Stimulated activated CD8-positive, alpha-beta memory T cell treated with anti-CD3 and anti-CD28 coated beads, Interleukin-4, amount 100 ng/mL, for 48 hours (primary cell): ENCODE measurements around the gene RALGDS.

Source experiments
- DNase-seq: peaks from one replicate; pipeline ENCODE4 v3.0.0-alpha.2; 2020

Gene RALGDS

GRCh38 chr9:133117271-133118178, 3.5 kb downstream of the RALGDS start:
- no peak for DNase-seq

DNA sequence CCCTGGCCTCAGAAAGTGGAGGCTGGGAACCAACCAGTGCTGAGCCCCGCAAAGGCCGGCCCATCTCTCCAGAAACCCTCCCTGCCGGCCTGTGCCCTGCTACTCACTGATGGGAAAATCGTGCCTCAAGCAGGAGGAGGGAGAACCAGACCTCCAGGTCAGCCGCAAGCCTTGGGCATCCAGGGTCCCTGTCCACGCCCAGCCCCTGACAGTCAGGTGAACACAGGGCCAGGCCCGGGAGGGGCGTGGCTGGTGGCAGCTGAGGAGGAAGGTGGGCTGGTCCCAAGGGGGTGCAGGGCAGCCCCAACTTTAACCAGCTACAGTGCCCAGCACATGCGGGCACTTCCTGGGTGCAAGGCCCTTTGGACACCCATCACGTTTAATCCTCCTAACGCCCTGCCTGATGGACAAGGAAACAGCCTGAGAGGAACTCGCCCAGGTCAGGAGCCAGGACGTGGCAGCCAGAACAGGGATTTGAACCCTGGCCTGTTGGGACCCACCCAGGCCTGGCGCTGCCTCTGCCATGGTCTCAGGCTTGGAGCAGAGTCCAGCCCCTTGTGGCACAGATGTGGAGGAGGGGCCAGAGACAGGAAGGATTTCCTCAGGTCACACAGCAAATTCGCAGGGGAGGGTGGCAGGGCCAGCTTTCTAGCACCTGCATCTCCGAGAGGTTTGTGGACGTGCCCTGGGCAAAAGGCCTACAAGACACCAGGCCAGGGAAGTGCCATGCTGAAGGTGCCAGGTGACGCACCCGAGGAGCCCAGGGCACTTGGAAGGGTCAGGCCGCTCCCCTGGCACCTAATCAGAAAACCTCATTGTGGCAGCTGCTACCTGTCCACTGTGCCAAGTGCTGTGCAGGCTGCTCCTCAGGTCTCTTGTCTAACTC, 4.5 kb downstream of the RALGDS start:
- DNase-seq: no peak

GRCh38 chr9:133115604-133116345, 5.3 kb downstream of the RALGDS start:
- DNase-seq: peak; percentile 84

DNA sequence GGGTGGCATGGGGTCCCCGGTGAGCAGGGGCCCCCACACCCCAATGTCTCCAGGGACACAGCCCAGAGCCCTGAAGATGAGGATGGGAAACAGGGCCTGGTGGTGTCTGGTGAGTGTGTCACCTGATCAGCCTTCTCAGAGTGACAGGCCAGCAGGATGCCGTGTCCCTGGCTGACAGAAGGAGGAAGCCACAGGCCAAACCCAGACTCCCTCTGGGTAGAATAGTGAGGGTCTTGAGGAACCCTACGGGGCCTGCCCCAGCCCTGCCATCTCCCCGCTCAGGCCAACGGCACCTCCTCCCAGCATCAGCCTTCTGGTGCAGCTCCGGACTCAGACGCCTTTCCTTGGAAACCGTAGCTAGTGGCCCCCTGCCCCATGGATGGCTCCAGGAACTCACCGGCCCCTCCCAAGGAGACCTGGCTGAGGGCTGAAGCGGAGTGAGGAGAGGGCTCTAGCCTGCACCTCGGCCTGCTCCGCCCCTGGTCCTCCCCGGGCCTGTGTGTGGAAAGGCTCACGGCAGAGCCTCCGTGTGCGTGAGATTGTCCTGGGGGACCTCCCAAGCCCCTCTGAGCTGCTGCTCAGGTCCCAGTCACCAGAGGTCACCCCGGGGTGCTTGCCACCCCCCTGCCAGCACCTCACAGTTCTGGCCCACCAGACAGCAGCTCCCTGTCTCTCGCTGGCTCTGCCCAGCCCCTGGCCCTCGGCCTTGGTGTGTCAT, 6.0 kb downstream of the RALGDS start:
- no peak for DNase-seq

GRCh38 chr9:133113949-133114885, 6.8 kb downstream of the RALGDS start:
- DNase-seq: no peak

GRCh38 chr9:133113163-133113948, 7.7 kb downstream of the RALGDS start:
- DNase-seq: no peak

- no peak for DNase-seq
These were observed 8.4 kb downstream of the RALGDS start for GRCh38 chr9:133112663-133113026.

DNA sequence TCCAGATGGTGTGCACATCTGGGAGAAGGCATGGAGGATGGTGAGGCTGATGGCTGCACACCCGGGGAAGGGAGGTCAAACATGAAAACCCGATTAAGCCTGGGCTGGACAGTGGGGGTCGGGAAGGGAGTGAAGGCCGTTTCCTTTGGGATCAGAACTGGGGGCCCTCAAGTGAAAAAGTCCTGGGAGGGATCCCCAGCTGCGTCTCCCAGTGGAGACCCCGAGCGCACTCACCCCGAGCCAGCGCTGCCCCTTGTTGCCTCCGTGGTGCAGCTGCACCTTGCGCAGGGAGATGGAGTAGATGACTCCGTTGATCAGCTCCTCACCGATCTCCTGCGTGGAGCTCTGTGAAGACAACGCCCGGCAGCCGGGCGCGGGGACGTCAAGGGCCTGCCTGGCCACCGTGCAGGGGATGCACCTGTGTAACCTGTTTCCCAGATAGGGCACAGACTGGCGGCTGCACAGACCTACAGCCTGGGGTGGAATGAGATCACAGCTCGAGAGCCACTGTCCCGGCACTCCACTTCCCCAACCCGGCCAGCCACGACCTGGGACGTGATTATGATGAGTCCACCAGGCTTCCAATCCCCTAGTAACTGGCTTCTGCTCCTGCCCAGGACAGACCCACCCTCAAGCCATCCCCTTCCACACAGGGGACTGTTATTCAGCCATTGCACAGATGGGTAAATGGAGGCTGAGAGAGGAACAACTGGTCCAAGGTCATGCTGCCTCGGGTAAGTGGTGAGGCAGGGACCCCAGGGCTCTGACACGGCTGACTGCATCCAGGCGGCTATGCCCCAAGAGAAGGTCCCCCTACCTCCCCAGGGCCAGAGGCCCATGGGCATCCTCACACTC, 9.0 kb downstream of the RALGDS start:
- DNase-seq: no peak

DNA sequence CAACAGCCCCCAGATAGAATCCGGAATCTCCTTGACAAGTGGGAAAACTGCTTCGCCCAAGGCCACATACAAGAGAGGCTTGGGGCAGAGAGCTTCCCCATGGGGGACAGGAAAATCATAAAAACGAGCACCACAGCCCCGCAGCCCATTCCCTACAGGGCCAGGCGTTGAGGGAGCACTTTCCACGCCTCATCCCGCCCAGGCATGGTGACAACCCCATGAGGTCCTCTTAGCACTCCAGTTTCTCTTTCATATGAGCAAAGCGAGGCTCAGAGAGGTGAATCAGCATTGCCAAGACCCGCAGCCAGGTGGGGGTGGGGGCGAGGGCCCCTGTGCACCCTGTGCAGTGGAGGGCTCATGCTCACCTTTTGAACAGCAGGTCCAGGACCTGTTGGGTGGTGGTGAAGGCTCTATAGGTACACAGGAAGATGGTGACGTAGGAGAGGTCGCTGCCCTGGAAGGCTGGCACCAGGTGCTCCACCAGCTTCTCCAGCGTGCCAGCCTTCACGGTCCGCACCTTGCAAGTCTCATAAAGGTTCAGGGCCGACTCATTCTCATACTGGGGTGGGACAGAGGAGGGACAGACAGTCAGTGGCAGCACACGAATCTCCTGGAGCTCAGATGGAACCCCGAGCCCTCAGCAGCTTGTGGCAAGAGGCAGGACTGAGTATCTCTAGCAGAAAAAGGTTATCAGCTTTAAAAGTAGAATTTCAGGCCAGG, 10.9 kb downstream of the RALGDS start:
- no peak for DNase-seq

DNA sequence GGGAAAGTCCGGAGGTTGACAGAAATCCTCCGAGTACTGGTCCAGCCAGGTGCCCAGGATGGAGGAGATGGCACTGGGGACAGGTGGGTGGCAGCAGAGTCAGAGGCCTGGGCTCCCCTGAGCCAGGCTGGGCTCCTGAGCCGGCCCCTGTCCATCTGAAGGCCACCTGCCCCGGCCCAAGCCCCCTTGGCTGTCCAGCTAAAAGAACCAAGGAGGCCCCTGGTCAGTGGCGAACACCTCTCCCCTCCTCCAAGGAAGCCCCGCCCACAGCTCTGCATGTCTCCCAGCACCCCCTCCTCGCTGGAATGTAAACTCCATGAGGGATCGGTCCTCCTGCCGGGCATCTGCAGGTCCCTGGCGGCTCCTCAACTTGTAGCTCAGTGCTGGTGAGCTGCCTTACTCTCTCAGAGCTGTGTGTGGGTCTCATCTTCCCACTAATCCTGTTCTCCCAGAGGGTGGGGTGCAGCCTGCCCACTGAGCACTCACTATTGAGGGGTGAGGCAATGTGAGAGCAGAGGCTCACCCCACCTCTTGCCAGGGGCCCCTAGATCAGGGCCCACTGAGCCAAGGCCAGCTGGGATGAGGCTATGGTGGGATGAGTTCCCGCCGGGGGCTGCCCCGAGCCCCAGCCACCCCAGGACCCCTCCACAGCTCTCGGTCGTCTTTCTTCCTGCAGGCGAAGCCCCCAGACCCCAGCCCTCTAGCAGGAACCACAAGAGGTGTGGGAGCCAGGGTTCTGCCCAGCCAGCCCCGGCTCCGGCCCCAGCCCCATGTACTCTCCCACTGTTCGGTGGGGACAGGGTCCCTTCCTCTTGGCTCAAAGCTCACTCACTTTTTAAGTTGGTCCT, 12.0 kb downstream of the RALGDS start:
- DNase-seq: no peak

- no peak for DNase-seq
These were observed 12.9 kb downstream of the RALGDS start for GRCh38 chr9:133107961-133108793.

GRCh38 chr9:133107245-133107722, 13.8 kb downstream of the RALGDS start:
- no peak for DNase-seq

- DNase-seq: no peak
These were observed 14.4 kb downstream of the RALGDS start for GRCh38 chr9:133106511-133107244.

DNA sequence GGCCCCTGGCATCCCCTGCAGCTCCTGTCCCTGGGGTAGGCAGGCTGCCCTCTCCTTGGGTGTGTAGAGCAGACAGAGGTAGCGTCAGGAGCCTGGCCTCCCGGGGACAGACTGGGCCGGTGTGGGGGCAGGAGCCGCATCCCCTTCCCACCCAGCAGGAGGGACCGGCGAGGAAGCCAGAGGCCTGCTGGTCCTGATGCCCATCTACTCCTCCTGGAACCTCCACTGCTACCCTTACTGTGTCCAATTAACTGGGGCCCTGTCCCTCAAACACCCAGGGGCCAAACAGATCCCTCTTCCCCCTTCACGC, 15.6 kb downstream of the RALGDS start:
- DNase-seq: no peak

DNA sequence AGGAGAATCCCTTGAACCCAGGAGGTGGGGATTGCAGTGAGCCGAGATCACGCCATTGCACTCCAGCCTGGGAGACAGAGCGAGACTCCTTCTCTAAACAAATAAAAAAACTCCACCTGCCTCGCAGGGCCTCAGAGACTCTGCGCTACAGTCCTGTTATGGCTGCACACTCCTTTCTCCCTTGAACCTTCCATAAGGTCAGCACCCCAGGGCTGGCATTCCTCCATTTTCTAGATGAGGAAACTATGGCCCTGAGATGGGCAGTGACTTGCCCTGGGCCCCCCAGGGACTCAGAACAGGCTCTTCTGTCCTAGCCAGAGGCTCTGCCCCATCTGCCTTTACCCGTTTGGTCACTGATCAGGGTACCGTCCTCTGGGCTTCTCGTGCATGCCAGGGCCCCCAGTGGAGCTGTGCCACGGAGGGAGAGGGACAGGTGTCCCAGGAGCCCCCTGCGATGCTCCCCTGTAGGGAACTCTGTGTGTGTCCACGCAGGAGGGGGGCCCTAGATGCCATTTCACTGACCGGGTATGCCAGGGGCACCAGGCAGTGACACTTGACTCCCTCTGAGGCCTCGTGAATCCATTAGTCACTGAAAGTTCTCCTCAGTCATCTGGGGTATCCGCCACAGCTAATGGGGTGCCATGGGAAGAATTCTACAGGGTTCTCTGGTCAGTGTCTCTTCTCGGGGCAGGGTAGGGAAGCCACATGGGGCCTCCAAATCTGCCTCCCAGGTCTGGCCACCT, 16.2 kb downstream of the RALGDS start:
- no peak for DNase-seq
